NOMO-1 treated with DMSO at 0.1 percent for 48 hours (cell line): Measurements from ENCODE around the gene LRRC61.
"Not testable (repeated sequence)": the region's sequence is repeated elsewhere in the genome, so short reads cannot be mapped to it uniquely, and the experiment has no call there.

Source experiments
- DNase-seq: peaks from one replicate; lab custom pipeline; 2025; ENCODE audit not compliant: unreplicated experiment; lab: John Stamatoyannopoulos, UW

LRRC61 gene

DNA sequence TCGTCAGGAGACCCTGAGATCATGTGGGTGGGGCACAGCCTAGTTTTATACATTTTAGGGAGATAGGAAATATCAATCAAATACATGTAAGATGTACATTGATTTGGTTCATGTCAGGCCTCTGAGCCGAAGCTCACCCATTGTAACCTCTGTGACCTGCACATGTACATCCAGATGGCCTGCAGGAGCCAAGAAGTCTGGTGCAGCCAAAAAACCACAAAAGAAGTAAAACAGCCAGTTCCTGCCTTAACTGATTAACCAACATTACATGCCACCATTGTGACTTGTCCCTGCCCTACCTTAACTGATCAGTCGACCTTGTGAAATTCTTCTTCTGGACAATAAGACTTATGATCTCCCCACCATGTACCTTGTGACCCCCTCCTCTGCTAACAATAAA, 16.0 kb upstream of the LRRC61 start:
- no peak for DNase-seq

GRCh38 chr7:150307904-150308303, 15.3 kb upstream of the LRRC61 start:
- DNase-seq: no peak

DNA sequence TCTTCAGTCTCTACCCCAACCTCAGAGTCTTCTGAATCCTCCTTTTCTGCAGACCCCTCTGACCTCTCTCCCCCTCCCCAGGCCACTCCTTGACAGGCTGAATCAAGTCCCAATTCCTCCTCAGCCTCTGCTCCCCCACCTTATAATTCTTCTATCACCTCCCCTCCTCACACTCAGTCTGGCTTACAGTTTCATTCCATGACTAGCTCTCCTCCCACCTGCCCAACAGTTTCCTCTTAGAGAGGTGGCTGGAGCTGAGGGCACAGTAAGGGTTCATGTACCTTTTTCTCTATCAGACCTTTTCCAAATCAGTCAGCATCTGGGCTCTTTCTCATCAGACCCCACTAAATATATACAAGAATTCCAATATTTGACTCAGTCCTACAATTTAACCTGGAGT, 14.6 kb upstream of the LRRC61 start:
- no peak for DNase-seq

- DNase-seq: no peak
Measured at GRCh38 chr7:150311146-150311545, 12.0 kb upstream of the LRRC61 start.

DNA sequence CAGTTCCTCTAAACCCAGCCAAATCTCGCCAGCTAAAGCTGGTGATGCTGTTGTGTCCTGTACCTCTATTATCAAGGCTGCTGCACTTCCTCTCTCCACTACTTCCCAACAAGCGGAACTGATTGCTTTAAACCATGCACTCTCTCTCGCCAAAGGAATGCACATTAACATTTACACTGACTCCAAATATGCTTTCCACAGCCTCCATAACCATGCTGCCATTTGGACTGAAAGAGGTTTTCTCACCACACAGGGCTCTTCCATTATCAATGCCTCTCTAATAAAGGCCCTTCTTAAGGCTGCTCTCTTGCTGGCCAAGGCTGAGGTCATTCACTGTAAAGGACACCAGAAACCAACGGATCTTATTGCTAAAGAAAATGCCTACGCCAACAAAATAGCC, 11.4 kb upstream of the LRRC61 start:
- no peak for DNase-seq

- DNase-seq: not testable (repeated sequence)
Measured at GRCh38 chr7:150312649-150313366, 10.3 kb upstream of the LRRC61 start.

DNA sequence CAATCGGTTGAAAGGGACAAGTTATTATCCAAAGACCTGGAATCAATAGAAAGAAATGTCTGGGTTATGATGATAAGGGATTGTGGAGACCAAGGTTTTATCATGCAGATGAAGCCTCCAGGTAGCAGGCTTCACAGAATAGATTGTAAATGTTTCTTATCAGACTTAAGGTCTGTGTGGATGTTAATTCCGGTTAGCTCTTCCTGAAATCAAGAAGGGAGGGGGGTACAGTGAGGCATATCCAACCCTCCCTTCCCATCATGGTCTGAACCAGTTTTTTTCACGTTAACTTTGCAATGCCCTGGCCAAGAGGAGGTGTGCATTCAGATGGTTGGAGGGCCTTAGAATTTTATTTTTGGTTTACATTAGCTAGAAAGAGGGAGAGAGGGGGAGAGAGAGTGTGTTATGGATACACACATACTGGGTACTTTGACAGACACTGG, 9.8 kb upstream of the LRRC61 start:
- DNase-seq: no peak

DNA sequence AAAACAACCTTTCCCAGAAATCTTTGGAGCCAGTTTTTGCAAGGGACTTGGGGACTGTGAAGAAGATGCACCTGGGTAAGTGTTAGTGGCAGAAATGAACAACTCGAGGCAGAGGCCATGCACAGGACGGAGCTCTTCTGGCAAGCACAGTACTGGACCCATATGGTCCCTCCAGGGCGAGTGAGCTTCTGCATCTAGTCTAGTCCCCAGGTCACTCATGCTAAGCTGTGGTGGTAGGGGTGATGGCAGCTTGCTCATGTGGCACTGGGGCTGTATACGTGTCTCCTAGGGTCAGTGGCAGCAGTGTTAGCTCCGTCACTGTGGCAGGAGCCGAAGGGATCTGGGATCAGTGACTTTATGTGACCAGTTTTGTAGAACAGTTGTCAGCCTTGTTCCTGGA, 9.3 kb upstream of the LRRC61 start:
- DNase-seq: no peak

- DNase-seq: no peak
Measured at GRCh38 chr7:150314639-150315239, 8.4 kb upstream of the LRRC61 start.

GRCh38 chr7:150316987-150317386, 6.2 kb upstream of the LRRC61 start:
- not testable (repeated sequence) for DNase-seq

DNA sequence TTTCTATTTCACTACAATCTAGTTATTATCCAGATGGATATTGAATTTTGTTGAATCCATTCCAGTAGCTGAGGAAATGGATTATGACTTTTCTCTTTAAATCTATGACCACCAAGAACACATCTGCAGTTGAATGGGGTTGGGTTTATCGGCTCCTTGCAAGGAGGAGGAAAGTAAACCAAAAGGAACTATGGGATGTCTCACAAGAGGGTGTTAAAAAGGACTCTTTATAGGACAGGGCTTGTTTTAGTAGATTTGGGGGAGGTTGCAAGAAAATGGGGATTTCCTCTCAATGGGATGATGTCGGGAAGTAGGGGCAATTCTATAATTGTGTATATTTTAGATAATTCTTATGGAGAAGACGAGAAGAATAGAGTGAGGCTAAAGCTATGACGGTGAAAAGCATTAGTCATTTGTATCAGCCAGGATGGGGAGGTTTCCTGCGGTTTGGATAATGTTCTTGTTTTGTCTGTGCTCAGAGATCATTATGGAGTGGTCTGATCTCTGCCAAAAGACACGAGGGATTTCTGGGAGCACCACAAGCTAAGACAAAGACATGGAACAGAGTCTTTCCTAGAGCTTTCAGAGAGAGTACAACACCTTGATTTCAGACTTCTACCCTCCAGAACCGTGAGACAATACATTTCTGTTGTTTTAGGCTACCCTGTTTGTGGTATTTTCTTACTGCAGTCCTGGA, 5.3 kb upstream of the LRRC61 start:
- DNase-seq: no peak

DNA sequence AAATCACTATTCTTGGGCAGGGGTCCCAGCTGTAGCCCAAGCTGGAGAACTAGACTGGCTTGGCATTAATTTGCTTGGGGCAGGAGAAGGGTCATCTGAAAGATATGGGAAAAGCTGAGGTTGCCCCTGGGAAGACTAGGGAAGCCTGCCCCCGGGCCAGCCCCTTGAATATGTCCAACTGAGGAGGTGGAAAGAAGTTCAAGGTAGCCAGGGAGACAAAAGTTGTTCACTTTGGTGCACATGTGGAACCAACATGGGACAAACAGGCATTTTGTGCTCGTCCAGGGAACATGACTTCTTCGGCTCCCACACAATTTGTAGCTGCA, 1.4 kb upstream of the LRRC61 start:
- DNase-seq: no peak

GRCh38 chr7:150322114-150322832, 882 bp upstream of the LRRC61 start:
- no peak for DNase-seq

- DNase-seq: no peak
Measured at GRCh38 chr7:150323682-150324372, 672 bp downstream of the LRRC61 start.

DNA sequence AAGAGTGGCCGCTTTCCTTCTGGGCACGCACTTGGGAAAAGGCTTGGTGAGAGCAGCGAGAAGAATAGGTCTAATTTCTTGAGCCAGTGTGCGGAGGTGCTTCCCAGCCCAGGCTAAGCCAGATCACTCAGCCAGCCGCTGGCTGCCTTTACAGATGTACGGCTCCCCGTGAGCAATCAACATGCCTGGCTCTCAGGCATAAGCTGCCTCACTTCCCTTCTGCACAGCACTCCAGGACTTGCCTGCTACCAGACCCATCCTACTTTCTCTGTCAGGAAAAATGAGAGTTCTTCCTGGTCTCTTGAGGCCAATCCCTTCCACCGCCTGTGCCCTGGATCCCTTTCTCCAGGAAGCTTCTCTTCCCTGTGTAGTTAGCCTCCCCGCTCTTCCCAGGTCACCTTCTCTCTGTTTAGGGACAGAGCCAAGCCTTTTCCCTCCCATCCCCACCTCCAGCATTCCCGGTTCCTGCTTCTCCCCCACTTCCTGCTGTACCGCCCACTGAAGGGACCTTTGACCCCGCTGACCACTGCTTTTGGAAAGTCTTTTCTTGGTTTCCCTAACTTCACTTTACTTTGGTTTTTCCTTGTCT, 1.3 kb downstream of the LRRC61 start:
- DNase-seq: no peak

DNA sequence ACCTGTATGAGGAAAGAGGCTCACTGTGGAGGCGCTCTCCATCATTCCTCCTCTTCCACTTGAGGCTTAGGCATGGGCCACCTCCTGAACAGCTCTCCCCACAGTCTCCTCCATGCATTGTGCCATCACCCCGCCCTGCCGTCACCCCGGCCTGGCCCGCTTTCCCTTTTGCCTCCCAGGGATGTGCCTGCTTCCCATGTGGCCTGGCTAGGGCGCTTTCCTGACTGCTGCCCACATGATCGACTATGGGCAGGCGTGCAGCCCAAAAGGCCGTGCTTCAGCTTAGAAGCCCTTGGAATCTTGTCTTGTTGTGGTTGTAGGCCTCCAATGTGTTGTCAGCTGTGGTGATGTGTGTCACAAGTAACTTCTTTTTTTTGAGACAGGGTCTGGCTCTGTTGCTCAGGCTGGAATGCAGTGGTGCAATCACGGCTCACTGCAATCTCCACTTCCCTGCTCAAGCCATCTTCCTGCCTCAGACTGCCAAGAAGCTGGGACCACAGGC, 2.0 kb downstream of the LRRC61 start:
- DNase-seq: no peak

DNA sequence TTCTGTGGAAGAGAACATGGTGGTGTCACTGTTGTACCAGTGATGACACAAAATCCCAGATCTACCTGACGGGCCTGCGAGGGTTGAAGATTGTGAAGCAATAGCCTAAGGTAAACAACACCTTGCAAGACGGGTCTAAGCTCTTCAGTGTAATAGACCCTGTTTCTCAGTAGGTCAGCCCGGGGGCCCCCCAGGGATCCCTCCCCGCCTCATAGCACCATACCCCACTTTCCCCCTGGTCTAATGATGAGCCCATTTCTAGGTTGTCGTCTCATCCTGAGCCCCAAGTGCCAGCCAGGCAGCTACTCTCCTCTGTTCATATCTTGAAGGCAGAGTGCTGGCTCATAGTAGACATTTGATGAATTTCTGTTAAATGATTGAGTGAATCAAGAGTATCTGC, 2.7 kb downstream of the LRRC61 start:
- no peak for DNase-seq

GRCh38 chr7:150326657-150327268, 3.6 kb downstream of the LRRC61 start:
- DNase-seq: no peak

- DNase-seq: no peak
Measured at GRCh38 chr7:150327308-150327707, 4.2 kb downstream of the LRRC61 start.
